NCI-H1105 (cell line): Measurements from ENCODE around the gene LIFR.

Experiments used
- DNase-seq: peaks from one replicate; lab custom pipeline; 2025; lab: John Stamatoyannopoulos, UW

Gene LIFR

DNA sequence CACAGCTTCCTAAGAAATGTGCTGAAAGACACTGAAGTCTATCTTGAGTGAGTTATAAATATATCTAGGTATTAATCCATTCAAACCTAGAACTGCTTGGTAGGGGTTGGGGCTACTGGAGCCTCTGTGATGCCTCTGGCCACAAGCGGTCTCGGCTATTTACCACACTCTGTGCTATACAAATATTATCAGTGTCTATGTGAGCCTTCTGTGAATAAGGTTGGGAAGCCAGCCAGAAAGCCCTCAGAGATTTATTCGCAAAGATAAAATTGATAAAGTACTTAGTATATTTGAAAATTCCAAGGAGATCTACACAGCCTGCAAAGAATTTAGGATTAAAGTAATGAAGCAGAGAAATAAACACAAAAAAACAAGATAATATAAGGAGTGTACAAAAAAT lies 41.4 kb downstream of the LIFR start:
- DNase-seq: no peak

DNA sequence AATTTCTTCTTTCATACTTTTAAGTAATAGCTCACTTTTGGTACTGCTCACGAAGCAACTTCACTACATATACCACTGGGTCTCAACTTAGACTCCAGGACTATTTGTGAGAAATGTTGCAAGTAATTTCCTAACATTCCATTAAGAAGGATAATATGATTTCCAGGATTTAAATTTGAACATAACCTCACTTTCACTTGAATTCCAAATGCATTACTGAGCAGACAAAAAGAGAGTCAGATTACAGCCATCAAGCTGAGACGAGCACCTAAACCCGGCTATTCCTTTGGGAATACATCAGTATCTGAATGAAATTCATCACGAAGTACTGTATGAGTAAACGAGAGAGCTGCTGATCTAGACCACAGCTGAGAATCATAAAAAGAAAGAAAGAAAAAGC lies 47.3 kb downstream of the LIFR start:
- DNase-seq: no peak

DNA sequence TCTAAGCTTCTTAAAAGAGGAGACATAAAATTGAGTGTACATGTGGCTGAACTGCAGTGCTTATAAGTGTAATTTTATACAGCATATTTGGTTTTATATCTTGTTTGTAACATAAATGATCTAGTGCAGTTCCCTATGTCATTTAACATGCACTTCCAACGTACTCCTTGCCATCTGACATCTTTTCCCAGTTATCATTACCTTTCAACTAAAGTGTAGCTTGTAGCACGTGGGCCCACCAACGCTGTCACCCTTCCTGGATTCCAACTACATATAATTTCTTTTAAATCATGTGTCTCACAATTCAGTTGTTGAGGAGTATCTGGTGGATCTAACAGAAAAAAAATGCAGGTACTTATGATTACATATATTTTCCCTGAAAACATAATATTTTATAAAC lies 50.1 kb downstream of the LIFR start:
- no peak for DNase-seq

DNA sequence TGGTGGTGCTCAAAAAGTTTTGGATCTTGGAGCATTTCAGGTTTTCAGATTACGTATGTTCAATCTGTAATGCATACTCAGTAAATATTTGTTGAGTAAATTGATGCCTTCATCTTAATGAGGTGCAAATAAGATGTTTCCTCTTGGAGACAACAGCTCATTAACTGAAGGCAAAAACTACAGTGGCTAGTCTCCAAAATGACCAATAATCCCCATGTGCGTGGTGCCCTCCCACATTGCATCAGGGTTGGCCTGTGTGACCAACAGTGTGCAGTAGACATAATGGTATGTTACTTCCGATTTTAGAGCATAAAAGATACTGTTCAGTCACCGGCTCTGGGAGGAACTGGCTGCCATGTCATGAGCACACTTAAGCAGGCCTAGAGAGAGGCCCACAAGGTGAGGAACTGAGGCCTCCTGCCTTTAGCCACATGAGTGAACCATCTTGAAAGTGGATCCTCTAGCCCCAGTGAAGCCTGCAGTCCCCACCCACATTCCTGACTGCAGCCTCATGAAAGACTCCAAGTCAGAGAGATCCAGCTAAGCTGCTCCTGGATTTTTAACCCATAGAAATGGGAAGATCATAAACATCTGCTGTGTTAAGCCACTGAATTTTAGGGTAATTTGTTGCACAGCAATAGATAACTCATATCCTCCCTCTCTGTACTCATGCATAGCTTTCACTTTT lies 55.7 kb downstream of the LIFR start:
- no peak for DNase-seq

GRCh38 chr5:38497946-38498345 lies 58.5 kb downstream of the LIFR start:
- no peak for DNase-seq

- DNase-seq: no peak
Measured at GRCh38 chr5:38494763-38495162, 61.7 kb downstream of the LIFR start.

DNA sequence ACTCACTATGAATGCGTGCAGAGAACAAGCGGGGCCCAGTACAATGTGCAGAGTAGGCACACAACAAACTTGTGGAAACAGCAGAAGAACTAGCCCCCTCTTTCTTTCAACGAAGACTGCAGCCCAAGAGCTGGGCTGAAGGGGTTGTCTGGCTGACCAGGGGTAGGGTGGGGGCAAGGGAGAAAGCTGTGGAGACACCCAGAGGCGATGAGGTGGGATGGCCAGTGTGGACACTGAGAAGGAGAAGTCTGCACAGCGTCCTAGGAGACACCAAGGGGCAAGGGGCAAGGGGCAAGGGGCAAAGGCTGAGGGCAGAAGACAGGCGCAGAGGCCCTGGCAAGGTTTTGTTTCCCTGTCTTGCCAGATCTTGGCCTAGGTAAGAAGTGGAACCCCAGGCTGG lies 62.3 kb downstream of the LIFR start:
- DNase-seq: no peak

GRCh38 chr5:38483805-38484398 lies 72.5 kb downstream of the LIFR start:
- DNase-seq: no peak

- no peak for DNase-seq
Measured at GRCh38 chr5:38479315-38479904, 77.0 kb downstream of the LIFR start.

DNA sequence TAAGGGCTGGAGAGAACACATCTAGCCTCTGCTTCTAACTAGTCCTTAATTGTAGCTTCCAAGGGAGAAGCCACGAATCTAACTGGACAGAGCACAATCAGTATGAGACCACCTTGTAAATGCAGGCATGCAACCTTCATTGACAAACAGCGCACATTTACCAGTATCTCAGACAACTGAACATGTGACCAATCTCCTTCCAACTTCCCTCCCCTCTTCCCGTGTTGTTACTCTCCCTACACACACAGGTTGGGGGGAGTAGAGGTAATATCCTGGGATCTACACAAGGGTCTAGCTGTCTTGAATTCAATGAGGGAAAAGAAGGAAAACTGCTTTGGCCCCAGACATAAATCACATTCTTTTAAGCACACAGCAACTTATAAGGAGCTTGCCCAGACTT lies 77.6 kb downstream of the LIFR start:
- DNase-seq: no peak

DNA sequence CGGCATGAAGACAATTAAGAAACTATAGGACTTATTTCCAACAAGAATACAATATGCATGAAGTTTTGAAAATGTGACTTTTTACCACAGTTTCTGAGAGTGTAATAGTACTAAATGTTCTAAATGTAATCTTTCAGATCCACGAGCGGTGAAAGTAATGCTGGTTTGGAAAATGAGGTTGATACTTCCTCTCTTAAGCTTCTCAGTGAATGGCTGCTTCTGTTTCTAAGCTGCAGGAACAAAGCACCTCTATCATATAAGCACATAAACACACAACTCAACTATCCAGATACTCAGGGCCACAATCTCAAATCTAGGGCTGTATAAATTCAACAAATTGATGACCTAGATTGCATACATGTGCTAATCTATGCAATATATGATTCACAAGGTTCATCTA lies 78.3 kb downstream of the LIFR start:
- DNase-seq: no peak

- peak; percentile 73 for DNase-seq
Measured at GRCh38 chr5:38473008-38473407, 83.4 kb downstream of the LIFR start.

DNA sequence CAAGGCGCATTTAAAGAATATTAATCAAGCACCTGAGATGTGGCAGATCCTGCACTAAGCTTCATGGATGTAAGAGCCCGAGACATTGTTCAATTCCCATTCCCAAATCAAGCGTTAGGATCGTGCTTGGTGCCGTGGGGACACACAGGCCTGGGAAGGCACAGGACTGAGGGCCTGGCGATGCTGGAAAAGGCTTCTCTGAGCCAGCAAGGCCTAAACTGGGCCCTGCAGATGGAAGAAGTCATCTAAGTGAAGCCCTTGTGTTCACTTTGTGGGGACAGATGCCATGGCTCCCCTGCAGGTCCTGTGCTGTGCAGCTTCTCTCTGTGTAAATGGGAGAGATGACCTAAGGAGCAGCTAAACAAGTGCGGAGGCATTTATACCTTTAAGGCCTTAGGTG lies 83.9 kb downstream of the LIFR start:
- no peak for DNase-seq

- DNase-seq: no peak
Measured at GRCh38 chr5:38471709-38472108, 84.7 kb downstream of the LIFR start.

- no peak for DNase-seq
Measured at GRCh38 chr5:38469707-38470267, 86.7 kb downstream of the LIFR start.

DNA sequence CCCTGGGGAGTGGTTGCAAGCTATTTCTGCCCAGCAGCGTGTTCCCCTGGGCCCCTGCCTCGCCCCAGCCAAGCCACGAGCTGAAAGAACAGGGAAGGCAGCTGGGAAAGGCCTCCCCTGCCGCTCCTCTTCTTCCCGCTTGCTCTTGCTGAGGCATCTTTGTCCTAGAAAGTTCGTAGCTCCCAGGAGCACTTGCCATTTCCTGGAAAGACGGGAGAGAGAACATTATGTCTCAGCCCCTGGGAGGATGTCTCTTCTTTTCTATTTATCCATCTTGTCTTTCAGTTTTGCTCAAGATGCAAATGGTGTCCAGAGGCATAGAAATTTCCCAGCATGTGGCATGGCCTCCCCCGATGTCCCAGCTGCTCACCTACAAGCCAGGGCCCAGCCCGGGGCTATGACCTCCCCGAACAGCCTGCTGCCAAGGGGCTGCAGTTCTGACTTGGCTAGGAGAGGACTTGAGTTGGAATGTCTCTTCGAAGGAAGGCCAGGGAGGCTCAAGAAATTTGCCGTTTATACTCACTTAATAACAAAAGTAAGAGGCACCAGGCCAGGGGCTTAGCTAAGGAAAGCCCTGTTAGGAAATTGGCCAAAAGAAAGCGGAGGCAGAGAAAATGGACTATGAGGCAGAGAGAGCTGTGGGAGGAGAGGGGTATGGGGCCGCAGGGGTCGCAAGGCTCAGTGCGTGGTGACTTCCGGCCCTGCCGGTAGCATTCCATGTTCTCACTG lies 87.3 kb downstream of the LIFR start:
- no peak for DNase-seq

GRCh38 chr5:38468202-38468673 lies 88.2 kb downstream of the LIFR start:
- DNase-seq: no peak

- no peak for DNase-seq
Measured at GRCh38 chr5:38467353-38468040, 88.9 kb downstream of the LIFR start.

GRCh38 chr5:38466424-38467189 lies 89.8 kb downstream of the LIFR start:
- no peak for DNase-seq

GRCh38 chr5:38465702-38466423 lies 90.6 kb downstream of the LIFR start:
- no peak for DNase-seq

- peak; percentile 31 for DNase-seq
Measured at GRCh38 chr5:38465061-38465460, 91.4 kb downstream of the LIFR start.
